SJSA1 (cell line): ENCODE data around the gene NUTM2F. TPM values are rescaled to one million over a fixed set of nuclear protein-coding genes. Genes with fewer than 3 reads are reported as not detected.
A peak's percentile ranks its signal among the peaks of the same experiment; 100 is the strongest.
"Not testable (repeated sequence)": the region's sequence is repeated elsewhere in the genome, so short reads cannot be mapped to it uniquely, and the experiment has no call there.

ENCODE experiments used
- DNase-seq, 2 experiments: peaks; one replicate each; pipeline ENCODE4 v3.0.0-alpha.2; 2015 to 2020; ENCODE audit warnings: low spot score in 2 of 2, low read depth in 1 of 2
- H3K27ac ChIP-seq: fragments of 250-450 bp; sonication (Bioruptor Pico); 2 replicates; pipeline ENCODE4 v1.5.1; 2020; ENCODE audit warnings: mild to moderate bottlenecking, moderate library complexity
- H3K27me3 ChIP-seq: fragments of 250-450 bp; sonication (Bioruptor Pico); replicated peaks from 2 replicates; pipeline ENCODE4 v1.5.1; 2020; ENCODE audit warnings: mild to moderate bottlenecking, moderate library complexity
- H3K36me3 ChIP-seq: fragments of 250-450 bp; sonication (Bioruptor Pico); 2 replicates; pipeline ENCODE4 v1.5.1; 2020; ENCODE audit warnings: mild to moderate bottlenecking
- H3K4me1 ChIP-seq: fragments of 250-450 bp; sonication (Bioruptor Pico); replicated peaks from 2 replicates; pipeline ENCODE4 v1.6.1; 2021; ENCODE audit warnings: mild to moderate bottlenecking
- H3K4me3 ChIP-seq: fragments of 250-450 bp; sonication (Bioruptor Pico); 2 replicates; pipeline ENCODE4 v1.5.1; 2020; ENCODE audit warnings: mild to moderate bottlenecking
- H3K9me3 ChIP-seq: fragments of 250-450 bp; sonication (Bioruptor Pico); replicated peaks from 2 replicates; pipeline ENCODE4 v1.5.1; 2020; ENCODE audit warnings: mild to moderate bottlenecking
- total RNA-seq: library from RNA; depleted of rRNA; stranded (reverse); fragments of >200 nt; shearing (Covaris generic); gene quantifications from 2 replicates; pipeline ENCODE4 v1.2.3, GENCODE V29; 2014; rRNA removed

Gene NUTM2F, protein sequence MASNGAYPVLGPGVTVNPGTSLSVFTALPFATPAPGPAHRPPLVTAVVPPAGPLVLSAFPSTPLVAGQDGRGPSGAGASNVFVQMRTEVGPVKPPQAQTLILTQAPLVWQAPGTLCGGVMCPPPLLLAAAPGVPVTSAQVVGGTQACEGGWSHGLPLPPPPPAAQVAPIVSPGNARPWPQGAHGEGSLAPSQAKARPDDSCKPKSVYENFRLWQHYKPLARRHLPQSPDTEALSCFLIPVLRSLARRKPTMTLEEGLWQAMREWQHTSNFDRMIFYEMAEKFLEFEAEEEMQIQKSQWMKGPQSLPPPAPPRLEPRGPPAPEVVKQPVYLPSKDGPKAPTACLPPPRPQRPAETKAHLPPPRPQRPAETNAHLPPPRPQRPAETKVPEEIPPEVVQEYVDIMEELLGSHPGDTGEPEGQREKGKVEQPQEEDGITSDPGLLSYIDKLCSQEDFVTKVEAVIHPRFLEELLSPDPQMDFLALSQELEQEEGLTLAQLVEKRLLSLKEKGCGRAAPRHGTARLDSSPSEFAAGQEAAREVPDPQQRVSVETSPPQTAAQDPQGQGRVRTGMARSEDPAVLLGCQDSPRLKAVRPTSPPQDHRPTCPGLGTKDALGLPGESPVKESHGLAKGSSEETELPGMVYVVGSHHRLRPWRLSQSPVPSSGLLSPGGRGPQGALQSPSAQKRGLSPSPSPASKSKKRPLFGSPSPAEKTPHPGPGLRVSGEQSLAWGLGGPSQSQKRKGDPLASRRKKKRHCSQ
- not detected in 2 replicates for total RNA-seq

DNA sequence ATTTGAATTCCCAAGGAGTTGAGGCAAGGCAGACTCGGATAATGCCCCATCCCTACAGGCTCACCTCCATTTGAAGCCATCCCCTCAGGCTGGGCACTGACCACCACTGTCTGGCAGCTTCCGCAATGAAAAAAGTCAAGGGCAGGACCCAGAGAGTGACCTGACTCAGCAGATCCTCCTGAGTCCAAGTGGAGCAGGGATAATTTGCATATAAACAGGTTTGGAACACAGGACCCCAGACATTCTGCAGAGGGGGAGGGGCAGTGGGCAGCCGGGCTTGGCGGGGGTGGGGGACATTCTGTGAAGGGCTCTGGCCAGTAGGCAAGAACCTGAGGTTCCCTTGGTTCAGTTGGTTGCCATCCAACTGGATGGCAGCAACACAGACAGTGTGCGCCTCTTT lies at the start of gene NUTM2F:
Gene NUTM2F, minus strand, starts transcription at position 101 of the 400 bp plus-strand sequence. Its CDS starts 21 bp downstream, at position 80.
- H3K4me1 ChIP-seq, H3K9me3 ChIP-seq: not testable (repeated sequence)

DNA sequence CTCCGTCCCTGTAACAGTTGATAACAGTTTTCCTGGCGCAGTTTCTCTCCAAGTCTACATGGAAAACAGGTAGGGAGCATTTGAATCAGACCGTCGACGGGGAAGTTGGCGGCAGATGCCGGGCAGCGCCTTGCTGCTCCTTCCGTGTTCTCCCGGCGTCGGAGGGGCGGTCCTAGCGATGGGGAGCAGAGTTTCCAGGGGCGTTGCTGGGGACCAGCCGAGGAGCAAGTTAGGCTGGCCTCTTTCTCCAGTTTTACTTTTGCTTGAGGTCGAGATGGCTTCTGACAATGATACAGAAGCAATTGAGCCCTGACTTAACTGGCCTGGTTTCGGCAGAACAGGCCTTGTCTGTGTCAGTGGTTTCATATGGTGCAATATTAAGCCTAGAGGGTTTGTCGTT lies 46.8 kb upstream of the NUTM2F start:
- H3K27ac ChIP-seq, H3K27me3 ChIP-seq: not testable (repeated sequence)

More for the DNA sequence above, at the start of gene NUTM2F:
- H3K27ac ChIP-seq, H3K36me3 ChIP-seq, H3K4me3 ChIP-seq, H3K27me3 ChIP-seq, DNase-seq: not testable (repeated sequence)

DNA sequence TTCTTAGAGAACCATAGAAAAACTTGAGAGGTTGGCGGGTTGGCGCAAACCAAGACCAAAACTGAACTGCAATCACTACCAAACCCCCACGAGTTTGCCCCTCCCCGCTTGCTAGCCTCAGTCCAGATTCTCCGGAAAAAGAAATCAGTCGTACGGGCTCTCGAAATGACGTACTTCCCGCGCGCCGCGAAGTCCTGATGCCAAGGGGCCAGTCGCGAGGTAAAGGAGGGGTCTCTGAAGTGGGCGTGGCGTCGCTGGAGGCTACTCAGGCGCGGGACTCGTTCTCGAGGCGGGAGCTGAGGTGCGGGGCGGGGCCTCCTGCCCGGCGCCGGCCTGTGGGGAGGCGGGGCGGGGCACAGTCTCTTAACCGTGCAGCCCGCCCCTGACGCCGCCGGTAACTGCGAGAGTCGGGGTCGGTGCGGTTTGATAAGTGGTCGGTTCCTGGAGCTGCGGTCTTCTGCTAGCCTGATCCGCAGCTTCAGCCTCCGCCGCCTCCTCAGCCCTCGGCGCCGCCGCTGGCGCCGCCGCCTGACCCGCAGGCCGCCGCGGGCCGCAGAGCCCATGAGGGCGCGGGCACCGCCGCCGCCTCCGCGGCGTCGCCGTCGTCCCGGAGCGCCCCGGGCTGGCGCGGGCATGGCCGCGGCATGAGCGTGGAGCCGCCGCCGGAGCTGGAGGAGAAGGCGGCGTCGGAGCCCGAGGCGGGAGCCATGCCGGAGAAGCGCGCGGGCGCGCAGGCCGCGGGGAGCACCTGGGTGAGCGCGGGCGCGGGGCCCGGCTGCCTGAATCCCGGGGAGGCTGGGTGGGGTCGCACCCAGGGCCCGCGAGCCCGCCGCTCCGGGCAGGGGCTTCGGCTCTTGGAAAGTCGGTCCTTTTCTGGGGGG lies 46.0 kb upstream of the NUTM2F start:
- not testable (repeated sequence) for H3K36me3 ChIP-seq, H3K27ac ChIP-seq, H3K4me1 ChIP-seq, H3K27me3 ChIP-seq, H3K9me3 ChIP-seq
- H3K4me3 ChIP-seq, result peak overlapping the region; percentile 65
- DNase-seq, result peak; percentile 85 to 86

More for the DNA sequence above, 46.8 kb upstream of the NUTM2F start:
- peak overlapping the region; percentile 65 for H3K4me3 ChIP-seq
- H3K4me1 ChIP-seq, DNase-seq, H3K9me3 ChIP-seq, H3K36me3 ChIP-seq: not testable (repeated sequence)

DNA sequence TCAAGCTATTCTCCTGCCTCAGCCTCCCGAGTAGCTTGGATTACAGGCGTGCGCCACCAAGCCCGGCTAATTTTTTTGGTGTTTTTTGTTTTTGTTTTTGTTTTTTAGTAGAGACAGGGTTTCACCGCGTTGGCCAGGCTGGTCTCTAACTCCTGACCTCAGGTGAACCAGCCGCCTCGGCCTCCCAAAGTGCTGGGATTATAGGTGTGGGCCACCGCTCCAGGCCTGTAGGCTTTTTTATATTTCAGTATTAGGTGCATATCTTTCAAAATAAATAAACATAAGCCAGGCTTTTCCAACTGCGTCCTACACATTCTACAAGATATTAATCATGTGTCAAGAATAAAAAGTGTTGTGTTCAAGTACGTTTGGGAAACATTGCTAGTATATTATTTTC lies 45.3 kb upstream of the NUTM2F start:
- not testable (repeated sequence) for H3K27me3 ChIP-seq, H3K4me1 ChIP-seq, H3K27ac ChIP-seq, DNase-seq, H3K36me3 ChIP-seq, H3K9me3 ChIP-seq
- H3K4me3 ChIP-seq, result peak overlapping the region; percentile 65

DNA sequence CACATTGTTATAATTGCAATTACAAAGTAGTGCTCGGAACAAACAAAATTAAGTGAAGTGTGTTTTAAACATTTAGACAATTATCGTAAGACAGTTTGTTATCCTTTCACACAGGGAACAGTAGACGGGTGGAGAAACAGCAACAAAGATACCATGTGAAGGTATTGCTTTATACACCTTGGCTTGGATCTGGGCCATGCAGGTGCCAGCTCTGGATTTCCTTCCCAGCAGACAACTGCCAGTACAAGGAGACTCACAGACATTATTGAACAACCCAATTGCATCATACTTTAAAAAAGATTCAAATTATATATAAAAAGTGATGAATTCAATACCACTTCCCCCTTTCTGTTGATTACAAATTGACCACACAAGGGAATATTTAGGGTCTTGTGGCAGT lies 41.8 kb upstream of the NUTM2F start:
- H3K4me1 ChIP-seq, H3K9me3 ChIP-seq, H3K27me3 ChIP-seq, H3K4me3 ChIP-seq, H3K36me3 ChIP-seq, H3K27ac ChIP-seq, DNase-seq: not testable (repeated sequence)

DNA sequence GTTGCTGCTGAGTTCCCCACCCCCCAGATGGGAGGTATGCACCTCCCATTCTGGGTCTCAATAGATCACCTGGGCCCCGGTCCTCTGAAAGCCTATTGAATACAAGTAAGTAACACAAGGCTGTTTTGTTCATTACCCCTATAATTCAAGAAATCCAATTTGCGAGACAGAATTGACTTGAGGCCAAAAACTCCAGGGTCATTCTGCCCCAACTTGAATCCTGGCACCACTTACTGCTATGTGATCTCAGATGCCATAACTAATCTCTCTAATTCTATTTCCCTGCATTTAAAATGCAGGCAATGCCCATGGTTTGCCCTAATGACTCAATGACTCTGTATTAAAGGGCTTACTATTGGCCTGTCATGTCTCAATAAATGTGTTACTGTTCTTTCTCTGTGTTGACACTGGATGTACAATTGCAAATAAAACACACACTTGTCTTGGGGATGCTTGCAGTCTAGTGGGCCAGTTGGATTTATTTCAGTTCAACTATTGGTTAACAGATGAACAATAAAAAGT lies 35.7 kb upstream of the NUTM2F start:
- not testable (repeated sequence) for H3K4me1 ChIP-seq, H3K4me3 ChIP-seq, H3K27ac ChIP-seq, H3K9me3 ChIP-seq, H3K27me3 ChIP-seq, H3K36me3 ChIP-seq, DNase-seq

DNA sequence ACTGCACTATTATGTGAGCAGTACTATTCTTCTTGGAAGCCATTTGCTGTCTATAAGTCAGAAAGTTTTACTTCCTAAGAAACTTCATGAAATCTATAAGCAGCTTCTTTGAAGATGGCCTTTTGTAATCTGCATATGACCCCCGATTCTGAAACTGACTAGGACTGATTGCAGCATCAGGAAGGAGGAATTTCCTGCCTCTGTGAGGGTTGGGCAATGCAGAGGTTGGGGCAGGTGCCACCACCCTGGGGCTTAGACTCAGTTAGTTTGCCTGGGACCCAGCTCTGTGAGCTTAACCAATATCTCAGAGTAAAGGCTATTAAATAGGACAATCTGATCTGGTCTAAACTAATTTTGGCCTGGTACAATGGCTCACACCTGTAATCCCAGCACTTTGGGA lies 28.7 kb upstream of the NUTM2F start:
- not testable (repeated sequence) for H3K36me3 ChIP-seq, H3K9me3 ChIP-seq, H3K4me3 ChIP-seq, H3K27me3 ChIP-seq, H3K27ac ChIP-seq, DNase-seq, H3K4me1 ChIP-seq

DNA sequence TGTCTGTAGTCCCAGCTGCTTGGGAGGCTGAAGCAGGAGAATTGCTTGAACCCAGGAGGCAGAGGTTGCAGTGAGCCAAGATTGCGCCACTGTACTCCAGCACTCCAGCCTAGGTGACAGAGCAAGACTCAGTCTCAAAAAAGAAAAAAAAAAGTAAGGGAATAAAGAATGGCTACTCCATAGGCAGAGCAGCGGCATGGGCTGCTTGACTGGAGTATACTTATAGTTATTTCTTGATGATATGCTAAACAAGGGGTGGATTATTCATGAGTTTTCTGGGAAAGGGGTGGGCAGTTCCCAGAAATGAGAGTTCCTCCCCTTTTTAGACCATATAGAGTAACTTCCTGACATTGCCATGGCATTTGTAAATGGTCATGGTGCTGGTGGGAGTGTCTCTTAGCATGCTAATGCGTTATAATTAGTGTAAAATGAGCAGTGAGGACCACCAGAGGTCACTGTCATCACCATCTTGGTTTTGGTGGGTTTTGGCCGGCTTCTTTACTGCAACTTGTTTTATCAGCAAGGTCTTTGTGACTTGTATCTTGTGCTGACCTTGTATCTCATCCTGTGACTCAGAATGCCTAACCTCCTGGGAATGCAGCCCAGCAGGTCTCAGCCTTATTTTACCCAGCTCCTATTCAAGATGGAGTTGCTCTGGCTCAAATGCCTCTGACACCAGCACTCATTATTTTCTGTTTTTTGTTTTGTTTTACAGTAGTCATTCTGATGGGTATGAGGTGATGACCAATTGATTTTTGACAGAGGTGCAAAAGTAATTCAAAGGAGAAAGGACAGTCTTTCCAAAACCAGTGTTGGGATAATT lies 23.7 kb upstream of the NUTM2F start:
- not testable (repeated sequence) for H3K4me1 ChIP-seq, H3K36me3 ChIP-seq, DNase-seq, H3K27me3 ChIP-seq, H3K9me3 ChIP-seq, H3K27ac ChIP-seq, H3K4me3 ChIP-seq

DNA sequence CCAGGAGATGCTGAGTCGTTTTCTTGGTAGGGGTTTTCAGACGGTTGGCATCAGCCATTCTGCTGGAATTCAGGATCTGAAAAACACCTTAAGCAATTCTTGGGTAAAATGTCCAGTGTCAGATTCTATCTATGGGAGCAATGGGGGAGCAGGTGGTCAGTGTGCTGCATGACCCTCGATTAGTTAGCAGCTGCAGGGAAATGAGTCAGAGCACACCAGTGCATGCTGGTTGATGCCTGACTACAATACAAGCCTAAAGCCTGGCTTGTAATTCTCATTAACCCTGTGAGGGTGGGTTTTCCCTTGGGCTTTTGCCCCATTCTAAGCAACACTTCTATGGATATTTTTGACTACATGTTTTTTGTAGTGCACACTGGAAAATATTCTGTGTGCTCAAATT lies 20.3 kb upstream of the NUTM2F start:
- H3K27me3 ChIP-seq, H3K27ac ChIP-seq, H3K4me3 ChIP-seq, H3K36me3 ChIP-seq, H3K9me3 ChIP-seq, H3K4me1 ChIP-seq, DNase-seq: not testable (repeated sequence)

DNA sequence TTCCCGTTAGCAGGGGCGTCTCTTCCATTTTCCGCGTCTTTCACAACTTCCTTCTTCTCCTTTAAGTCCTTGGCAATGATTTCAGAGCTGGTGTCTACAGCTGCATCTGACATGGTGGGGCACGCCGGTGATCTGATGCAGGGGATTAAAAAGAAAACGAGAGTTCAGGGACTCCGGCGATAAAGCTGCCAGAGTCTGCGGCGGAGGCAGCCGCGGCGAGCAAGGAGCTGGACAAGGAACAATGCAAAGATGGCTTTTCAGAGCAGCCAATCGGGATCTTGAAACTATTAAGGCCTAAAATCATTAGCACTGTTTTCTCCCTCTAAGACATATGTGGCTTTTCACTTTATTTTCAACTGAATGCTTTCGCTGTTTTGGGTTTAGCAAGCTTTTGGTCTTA lies 19.0 kb upstream of the NUTM2F start:
- not testable (repeated sequence) for H3K27me3 ChIP-seq, H3K36me3 ChIP-seq, DNase-seq, H3K4me1 ChIP-seq, H3K27ac ChIP-seq, H3K9me3 ChIP-seq, H3K4me3 ChIP-seq

DNA sequence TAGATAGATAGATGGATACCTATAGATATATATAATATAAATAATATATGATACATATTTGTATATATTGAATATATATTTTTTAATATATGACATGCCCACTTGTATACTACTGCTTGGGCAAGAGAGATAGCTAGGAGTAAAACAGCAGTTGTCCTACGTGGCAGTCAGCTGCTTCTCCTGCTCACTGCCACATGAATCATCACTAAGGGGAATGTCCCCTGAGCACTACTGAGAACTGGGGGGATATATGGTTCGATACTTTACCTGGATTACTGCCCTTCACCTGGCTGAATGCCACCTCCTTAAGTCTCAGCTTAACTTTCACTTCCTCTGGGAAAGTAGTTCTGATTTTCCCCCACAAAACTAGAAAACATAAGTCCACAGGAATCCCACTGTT lies 13.3 kb upstream of the NUTM2F start:
- H3K36me3 ChIP-seq, H3K27ac ChIP-seq, H3K4me3 ChIP-seq, DNase-seq, H3K27me3 ChIP-seq, H3K4me1 ChIP-seq, H3K9me3 ChIP-seq: not testable (repeated sequence)

DNA sequence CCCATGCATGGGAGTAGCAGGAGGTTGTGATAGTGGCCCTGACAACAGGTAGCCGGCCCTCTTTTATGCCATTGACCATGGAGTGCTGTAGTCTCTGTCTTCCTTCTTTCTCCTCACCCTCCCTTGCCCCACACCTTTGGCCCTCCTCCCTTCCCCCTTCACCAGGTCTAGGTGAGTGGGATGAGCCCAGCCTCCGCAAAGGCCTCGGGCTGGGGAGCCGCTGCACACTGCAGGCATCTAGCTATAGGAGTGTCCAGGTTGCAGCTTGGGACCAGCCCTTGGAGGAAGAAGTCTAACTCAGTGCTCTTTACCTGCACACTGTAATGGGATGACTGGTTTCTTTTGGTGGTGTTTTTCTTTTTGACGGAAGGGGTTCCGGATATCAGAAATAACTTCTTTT lies 12.3 kb upstream of the NUTM2F start:
- not testable (repeated sequence) for H3K9me3 ChIP-seq, H3K4me1 ChIP-seq, H3K27me3 ChIP-seq, H3K36me3 ChIP-seq, H3K27ac ChIP-seq, H3K4me3 ChIP-seq, DNase-seq

DNA sequence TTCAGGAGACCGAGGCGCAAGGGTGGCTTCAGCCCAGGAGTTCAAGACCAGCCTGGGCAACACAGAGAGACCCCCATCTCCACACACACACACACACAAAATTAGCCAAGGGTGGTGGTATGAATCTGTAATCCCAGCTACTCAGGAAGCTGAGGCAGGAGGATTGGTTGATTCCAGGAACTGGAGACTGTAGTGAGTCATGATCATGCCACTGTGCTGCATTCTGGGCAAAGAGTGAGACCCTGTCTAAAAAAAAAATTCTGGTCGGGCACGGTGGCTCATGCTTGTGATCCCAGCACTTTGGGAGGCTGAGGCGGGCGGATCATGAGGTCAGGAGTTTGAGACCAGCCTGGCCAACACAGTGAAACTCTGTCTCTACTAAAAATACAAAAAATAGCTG lies 11.2 kb upstream of the NUTM2F start:
- H3K4me1 ChIP-seq, DNase-seq, H3K27ac ChIP-seq, H3K9me3 ChIP-seq, H3K36me3 ChIP-seq, H3K27me3 ChIP-seq, H3K4me3 ChIP-seq: not testable (repeated sequence)
